ENCODE data around the gene C5orf15.
"Not testable (repeated sequence)": the region's sequence is repeated elsewhere in the genome, so short reads cannot be mapped to it uniquely, and the experiment has no call there.

C5orf15 gene

GRCh38 chr5:133943475-133943817 is 25.0 kb downstream of the C5orf15 start:
- no peak for DNase-seq (ENCODE audit: low spot score)
- no peak for TF ChIP-seq CTCF (IDR thresholded peaks at IDR 0.05)
- H3K27ac ChIP-seq, result no peak overlapping the region

GRCh38 chr5:133942614-133943474 is 25.6 kb downstream of the C5orf15 start:
- no peak overlapping the region for H3K27ac ChIP-seq
- TF ChIP-seq CTCF (IDR thresholded peaks at IDR 0.05), result no peak
- DNase-seq (ENCODE audit: low spot score), result no peak
- no peak overlapping the region for H3K4me3 ChIP-seq

More at GRCh38 chr5:133943475-133943817, 25.0 kb downstream of the C5orf15 start:
- no peak overlapping the region for H3K4me3 ChIP-seq

- Histone ChIP-seq H3K27ac (no peak overlapping the region), H3K4me3 (no peak overlapping the region)
- no peak for TF ChIP-seq CTCF (IDR thresholded peaks at IDR 0.05)
- no peak for DNase-seq (ENCODE audit: low spot score)
Observed at GRCh38 chr5:133941456-133942196, 26.8 kb downstream of the C5orf15 start.

GRCh38 chr5:133939668-133940067 is 28.8 kb downstream of the C5orf15 start:
- Histone ChIP-seq H3K27ac (no peak overlapping the region), H3K4me3 (no peak overlapping the region)
- TF ChIP-seq CTCF (IDR thresholded peaks at IDR 0.05), result no peak
- DNase-seq (ENCODE audit: low spot score), result peak; percentile 14

GRCh38 chr5:133938929-133939328 is 29.5 kb downstream of the C5orf15 start:
- no peak for TF ChIP-seq CTCF (IDR thresholded peaks at IDR 0.05)
- DNase-seq (ENCODE audit: low spot score), result no peak
- Histone ChIP-seq H3K27ac (no peak overlapping the region), H3K4me3 (no peak overlapping the region)

- DNase-seq (ENCODE audit: low spot score), result peak; percentile 36
- no peak overlapping the region for H3K4me3 ChIP-seq
- H3K27ac ChIP-seq, result no peak overlapping the region
- TF ChIP-seq CTCF (IDR thresholded peaks at IDR 0.05), result no peak
Observed at GRCh38 chr5:133938039-133938821, 30.2 kb downstream of the C5orf15 start.

GRCh38 chr5:133937628-133938027 is 30.8 kb downstream of the C5orf15 start:
- H3K4me3 ChIP-seq; H3K27ac ChIP-seq; DNase-seq (ENCODE audit: low spot score): not testable (repeated sequence)

All from coronary artery (tissue), 2 donors.